RPMI7951 (cell line): ENCODE measurements around the gene FAM20B. TPM values are rescaled to one million over a fixed set of nuclear protein-coding genes. Genes with fewer than 3 reads are reported as not detected.
"Not testable (repeated sequence)": the region's sequence is repeated elsewhere in the genome, so short reads cannot be mapped to it uniquely, and the experiment has no call there.

Source experiments
- DNase-seq: peaks from one replicate; pipeline ENCODE4 v3.0.0-alpha.2; 2012; ENCODE audit warnings: low read depth
- total RNA-seq: library from RNA; depleted of rRNA; stranded (reverse); fragments of >200 nt; shearing (Covaris generic); gene quantifications from 2 replicates; pipeline ENCODE4 v1.2.3, GENCODE V29; 2014

Gene FAM20B
- total RNA-seq, 1 experiment from 2014 or later = 20.1 TPM

DNA sequence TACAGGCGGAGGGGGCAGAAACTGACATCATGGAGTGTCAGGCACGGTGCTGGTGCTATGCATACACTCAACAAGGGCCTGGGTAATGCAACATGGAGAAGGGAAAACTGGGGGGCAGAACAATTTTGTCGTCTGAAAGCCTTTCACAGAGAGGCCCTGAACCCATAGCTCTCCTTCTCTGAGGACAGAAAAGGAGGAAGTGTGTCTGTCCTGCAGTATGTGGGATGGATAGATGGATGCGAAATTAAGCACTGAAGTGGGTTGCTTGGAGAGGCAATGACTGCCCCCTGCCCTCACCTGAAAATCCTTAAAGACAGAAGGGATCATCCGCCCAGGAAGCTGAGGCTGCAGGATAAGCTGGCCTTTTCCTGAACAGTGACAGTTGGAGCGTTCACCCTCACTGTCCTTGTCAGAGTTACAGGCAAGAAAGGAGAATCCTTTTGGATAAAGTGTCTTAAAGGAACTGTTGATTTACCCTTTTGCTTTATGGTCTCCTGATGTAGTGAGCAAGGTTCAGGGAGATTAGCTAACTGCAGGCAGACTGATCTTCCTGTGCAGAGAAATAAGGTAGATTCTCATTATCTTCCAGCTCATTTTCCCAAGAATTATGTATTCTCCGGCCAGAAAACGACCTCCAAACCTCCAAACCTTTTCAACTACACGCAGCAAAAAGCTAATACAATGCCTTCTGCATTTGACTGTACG, 1.6 kb upstream of the FAM20B start:
- DNase-seq = no peak

DNA sequence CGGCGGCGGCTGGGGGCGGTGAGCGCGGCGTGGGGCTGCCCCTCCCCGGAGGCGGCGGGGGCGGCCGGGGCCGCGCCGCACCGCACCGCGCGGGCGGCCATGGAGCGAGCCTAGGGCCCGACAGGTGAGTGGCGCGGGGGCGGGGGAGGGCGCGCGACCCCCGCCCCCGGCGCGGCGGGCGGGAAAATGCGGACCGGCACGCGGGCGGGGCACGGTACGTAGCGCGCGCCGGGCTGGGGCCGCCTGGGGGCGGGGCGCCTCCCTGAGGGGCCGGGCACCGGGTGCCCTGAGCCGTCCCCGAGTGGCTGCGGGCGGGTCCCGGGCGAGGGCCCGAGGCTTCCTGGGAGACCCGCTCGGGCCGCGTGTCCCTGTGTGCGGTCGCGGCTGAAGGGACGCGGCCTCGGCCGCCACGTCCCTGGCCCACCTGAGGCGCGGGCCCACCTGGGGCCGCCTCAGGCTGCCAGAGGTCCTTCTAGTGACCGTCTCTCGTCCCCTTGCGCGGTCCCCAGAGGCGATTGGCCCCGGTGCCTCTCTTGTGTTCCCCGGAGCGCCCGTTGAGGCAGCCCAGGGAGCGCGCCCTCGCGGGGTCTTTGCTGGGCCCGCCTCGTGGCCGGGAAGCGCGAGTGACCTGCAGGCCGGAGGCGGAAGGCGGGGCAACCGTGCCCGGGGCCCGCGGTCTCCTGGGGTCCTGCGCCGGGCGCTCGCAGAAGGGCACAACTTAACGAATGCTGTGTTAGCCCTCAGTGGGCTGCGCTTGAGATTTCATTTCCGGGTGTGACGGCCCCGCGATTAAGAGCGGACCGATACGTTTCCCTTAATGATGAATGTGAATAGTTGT, 500 bp downstream of the FAM20B start:
- peak; percentile 59 for DNase-seq

DNA sequence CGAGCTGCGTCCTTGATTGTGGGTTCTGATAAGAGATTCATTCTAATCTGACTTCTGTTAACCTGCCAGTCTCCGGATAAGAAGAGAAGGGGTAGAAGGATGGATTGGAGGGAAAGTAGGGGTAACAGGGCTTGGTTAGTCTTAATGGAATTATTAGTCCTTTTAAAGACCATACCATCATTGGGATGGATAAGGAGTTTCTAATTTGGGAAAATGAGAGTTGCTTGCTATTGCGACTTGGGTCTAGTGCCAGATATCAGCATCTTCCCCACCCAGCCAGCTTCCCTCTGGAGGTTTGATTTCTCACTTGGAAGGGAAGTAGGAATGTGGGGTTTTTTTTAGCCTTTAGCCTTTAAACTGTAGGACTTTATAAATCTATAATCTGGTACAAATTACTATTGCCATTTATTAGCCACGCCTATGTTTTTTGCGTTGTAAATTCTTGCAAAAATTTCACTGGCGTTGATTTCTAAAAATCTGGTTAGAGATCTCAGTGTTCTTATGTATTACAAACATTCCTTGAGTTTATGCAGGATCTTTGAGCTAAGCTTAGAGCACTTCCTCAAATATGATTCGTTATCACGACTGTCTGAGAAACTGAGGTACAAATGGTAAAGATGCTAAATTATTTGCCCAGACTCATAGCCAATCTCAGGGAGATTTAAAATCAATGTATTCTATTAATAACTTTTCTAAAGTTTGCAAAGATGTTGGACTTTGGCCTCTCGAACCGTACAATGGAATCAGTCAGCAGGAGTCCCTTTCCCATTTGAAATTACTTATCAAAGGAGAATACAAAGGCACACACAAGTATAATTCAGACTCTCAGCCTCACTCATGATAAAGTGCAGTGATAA, 1.3 kb downstream of the FAM20B start:
- DNase-seq = no peak

DNA sequence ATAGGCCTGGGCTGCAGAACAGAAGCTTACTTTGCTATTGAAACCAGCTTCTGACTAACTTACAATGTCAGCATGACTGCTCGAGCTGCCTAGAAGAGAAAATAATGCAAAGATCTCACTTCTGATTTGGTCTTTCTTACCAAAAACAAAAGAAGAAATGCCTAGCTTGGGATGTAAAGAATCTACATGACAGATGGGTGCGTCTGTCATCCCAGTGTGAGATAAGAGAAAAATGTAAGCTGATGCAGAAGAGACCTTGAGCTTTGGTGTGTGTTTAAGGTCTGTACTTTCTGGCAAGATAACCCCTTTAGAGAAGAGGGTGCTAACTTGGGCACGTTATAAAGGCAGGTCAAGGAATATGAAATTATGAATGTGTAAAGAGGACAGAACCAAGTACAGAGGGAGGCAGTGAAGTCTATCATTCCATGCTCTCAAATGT, 3.6 kb downstream of the FAM20B start:
- DNase-seq = no peak

DNA sequence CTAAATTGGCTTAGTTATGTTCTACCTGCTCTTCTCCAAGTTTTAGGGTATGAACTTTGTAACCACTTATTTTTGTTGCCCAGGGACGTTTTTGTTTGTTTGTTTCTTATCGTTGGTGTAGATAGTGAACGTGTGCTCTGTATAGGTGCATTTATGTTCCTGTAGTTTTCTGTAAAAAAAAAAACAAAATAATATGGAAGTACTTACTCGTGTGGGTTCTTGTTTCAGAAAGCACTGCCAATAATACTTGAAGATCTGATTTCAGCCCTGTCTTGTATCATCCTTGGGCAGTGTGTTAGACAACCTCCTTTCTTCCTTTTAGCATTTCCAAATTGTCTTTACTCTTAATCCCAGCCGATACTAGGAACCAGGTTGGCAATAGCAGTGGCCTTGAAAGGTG, 4.4 kb downstream of the FAM20B start:
- DNase-seq = no peak

DNA sequence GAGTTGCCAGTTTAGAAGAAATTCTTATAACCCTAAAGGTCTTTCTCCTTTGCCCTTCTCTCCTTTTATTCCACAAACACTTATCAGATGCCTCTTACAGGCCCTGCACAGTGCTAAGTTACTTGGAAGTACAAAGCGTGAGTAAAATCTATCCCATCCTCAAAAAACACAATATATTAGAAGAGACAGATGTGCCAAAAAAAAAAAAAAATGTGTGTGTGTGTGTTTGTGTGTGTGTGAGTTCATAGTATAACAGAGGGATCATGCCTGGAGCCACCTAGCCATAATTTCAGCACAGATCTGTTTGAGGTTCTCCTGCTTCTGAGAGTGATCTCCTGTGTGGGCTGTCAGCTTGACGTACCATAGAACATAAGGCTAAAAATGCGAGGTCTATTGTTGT, 5.0 kb downstream of the FAM20B start:
- DNase-seq = no peak

DNA sequence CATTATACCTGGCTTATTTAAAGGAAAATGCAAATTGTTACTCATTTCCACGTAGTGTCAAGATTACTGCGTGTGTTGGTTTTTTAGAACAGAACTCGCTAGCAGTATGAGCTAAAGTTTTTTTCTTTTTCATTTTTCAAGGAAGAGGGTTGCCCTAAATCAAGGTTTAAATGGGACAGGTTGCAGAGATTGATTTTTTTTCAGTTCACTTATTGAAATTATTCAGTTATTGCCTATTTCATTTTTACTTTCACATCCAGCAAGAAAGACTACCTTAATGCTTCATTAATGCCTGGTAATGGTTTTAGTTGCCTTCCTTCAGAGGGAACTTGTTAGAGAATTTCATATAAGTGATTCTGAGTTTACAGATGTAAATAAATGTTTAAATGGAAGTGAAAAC, 5.6 kb downstream of the FAM20B start:
- no peak for DNase-seq

DNA sequence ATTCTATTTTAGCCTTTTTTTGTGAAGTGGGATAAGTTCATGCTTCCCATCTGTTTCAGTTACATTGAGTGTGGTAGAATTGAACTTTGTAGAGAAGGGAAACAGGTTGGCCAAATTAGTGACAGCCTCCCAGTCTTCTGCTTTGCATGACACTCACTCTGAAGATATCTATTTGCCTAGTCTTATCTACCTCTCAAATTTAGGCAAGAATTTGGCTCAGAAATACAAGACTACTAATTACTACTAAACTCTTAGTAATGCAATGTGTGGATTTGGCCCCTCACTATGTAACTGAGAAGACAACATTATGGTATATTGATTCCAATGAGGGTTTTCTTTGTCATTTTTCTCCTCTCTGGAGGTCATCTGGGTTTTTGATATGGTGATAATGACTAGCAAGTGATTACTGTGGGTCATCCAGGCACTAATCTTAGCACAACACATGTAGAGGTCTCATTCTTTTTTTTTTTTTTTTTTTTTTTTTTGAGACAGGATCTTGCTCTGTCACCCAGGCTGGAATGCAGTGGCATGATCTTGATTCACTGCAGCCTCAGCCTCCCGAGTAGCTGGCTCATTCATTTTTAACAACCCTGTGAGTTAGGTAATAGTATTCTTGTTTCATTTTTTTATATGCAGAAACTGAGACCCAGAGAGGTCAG, 6.3 kb downstream of the FAM20B start:
- no peak for DNase-seq

DNA sequence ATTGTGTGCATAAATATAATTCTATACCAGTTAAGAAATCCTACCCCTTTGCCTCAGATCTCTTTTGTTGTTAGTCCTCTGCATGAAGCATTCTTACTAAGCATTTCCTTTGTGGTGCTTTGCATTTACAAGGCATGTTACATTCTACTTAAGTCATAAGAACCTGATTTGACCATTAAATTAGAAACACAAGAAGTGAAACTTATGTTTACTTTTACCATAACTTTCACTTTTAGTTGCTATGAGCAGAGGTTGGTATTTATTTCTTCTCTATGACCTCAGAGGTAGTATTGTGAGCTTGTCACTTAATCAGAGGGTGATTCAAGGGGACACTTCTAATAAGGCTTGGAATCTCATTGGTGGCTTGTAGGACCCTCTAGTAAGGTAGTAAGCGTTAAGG, 9.0 kb downstream of the FAM20B start:
- DNase-seq = peak; percentile 16

DNA sequence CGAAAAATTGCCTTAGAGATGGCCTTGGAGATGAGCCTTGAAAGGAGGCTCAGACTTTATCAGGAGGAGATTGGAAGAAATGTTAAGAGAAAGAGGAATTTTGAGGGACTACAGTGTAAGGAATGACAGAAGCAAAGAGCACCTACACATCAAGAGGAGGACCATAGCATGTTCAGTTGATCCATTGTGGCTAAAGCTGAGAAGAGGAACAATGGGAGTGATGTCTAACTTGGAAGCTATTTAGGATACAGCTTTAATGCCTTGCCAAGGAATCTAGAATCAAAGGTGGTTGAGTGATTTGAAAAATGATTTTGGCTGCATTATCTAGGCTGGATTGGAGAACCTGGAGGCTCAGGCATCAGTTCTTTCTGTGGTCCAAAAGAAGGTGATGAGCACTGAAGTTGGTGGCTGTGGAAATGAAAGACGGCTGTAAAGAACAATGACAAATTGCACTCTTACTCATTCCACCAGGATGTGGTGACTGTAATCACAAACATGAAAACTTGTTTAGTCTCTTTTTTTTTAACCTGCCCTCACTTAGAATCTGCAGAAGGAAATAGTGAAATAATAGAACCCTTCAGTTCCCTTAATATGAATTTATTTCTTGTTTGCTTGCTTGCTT, 11.3 kb downstream of the FAM20B start:
- peak; percentile 39 for DNase-seq

DNA sequence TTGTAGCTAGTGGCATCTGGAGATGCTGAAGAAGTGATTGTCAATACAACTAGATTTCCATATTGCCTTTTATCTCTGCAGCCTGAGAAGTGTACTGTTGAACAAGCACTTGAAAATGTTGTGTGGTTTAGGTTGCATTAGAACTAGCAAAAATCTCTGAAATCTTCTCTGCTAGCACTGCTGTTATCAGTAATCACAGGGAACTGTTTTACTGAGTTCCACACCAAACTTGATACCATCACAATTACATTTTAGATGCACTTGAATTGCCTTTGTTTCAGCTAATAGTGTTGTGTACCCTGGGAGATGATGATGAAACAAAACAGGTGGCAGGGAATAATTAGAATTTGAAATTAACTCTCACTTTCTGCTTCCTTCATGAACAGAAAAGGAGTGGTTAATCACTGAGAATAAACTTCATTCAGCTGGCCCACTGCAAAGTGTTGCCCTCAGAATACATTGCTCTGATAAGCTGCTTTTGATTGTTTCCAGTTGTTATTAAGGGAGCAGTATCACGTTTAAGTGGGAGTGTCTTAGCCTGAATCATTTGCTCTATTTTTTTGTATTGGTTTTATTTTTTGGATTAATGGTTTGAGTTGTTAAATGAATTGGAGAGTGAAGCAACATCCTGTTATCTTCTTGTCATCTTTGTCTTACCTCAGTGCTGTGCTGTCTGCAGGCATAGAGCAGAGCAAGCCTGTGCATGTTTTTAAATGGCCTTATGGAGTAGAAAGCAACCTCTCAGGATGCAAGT, 13.0 kb downstream of the FAM20B start:
- no peak for DNase-seq

DNA sequence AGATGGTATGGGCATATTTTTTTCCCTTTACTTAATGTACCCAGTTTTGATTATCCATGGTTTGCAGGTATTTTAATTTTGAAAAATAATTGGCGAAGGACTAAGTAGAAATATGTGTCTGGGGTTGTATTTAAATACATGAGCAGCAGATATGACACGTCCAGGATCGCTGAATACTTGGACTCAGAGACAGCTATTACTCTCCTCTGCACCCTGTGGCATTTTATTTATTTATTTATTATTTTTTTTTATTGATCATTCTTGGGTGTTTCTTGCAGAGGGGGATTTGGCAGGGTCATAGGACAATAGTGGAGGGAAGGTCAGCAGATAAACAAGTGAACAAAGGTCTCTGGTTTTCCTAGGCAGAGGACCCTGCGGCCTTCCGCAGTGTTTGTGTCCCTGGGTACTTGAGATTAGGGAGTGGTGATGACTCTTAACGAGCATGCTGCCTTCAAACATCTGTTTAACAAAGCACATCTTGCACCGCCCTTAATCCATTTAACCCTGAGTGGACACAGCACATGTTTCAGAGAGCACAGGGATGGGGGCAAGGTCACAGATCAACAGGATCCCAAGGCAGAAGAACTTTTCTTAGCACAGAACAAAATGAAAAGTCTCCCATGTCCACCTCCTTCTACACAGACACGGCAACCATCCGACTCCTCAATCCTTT, 13.9 kb downstream of the FAM20B start:
- DNase-seq = not testable (repeated sequence)

DNA sequence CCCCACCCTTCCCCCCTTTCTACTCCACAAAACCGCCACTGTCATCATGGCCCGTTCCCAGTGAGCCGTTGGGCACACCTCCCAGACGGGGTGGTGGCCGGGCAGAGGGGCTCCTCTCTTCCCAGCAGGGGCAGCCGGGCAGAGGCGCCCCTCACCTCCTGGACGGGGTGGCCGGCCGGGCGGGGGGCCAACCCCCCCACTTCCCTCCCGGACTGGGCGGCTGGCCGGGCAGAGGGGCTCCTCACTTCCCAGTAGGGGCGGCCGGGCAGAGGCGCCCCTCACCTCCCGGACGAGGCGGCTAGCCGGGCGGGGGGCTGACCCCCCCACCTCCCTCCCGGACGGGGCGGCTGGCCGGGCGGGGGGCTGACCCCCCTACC, 14.5 kb downstream of the FAM20B start:
- not testable (repeated sequence) for DNase-seq

DNA sequence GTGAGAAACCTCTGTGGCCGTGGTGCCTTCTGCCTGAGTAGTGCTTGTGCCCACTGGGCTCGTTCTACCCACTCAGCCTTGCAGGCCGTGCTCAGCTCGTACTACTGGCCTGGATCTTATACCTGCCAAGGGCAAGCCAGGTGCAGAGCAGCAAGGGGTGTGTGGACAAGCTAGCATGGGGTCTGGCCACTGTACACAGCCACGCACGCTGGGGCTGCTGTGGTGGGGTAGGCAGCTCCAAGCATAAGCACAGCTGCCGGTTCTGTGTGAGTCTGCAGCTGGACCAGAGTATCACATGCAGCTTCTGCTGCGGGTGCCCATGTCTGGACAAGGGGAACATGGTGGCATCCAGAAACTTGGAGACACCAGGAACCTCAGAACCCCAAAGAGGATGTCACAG, 16.4 kb downstream of the FAM20B start:
- no peak for DNase-seq

DNA sequence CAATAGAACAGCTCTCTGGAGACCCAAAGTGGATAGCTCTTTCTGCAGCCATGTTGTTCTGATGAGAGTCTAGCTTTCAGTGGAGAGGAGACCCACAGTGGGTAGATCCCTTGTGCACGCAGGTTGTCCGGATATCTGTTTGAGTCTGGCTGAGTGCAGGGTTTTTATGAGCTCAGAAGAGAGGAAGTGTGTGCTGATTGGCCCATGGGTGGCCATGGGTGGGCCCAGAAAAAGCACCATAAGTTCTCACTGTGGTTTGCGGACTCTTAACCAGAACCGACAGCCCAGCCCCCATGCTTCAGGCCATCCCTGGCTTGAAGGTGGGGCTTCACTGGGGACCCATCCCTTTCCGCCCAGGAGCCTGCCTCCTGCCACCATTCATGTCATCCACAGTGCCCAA, 17.0 kb downstream of the FAM20B start:
- DNase-seq = no peak

DNA sequence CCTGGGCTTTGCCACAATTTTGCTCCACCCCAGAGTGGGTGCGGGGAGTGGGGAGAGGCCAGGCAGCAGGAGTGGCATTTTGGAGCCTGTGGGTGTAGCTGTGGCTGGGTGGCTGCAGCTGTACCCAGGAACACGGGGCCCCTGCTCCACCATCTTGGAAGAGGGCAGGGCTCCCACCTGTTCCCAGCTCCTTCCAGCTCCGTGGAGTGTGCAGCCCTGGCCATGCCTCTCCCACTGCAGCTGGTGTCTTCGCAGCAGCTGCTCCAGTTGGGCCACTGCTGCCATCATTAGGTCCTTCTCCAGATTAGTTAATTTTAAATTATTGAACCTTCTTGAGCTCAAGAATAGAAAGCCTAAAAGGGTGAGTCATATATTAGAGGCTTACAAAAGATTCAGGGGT, 17.6 kb downstream of the FAM20B start:
- DNase-seq = no peak

DNA sequence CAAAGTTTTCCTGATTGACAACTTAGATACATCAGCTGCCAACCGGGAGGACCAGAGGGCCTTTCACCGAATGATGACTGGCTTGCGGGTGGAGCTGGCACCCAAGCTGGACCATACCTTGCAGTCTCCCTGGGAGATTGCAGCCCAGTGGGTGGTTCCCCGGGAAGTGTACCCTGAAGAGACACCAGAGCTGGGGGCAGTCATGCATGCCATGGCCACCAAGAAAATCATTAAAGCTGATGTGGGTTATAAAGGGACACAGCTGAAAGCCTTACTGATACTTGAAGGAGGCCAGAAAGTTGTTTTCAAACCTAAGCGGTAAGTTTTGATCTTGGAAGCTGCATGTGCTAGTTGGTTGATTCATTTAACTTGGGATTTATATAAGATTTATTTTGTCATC, 18.2 kb downstream of the FAM20B start:
- DNase-seq = no peak

DNA sequence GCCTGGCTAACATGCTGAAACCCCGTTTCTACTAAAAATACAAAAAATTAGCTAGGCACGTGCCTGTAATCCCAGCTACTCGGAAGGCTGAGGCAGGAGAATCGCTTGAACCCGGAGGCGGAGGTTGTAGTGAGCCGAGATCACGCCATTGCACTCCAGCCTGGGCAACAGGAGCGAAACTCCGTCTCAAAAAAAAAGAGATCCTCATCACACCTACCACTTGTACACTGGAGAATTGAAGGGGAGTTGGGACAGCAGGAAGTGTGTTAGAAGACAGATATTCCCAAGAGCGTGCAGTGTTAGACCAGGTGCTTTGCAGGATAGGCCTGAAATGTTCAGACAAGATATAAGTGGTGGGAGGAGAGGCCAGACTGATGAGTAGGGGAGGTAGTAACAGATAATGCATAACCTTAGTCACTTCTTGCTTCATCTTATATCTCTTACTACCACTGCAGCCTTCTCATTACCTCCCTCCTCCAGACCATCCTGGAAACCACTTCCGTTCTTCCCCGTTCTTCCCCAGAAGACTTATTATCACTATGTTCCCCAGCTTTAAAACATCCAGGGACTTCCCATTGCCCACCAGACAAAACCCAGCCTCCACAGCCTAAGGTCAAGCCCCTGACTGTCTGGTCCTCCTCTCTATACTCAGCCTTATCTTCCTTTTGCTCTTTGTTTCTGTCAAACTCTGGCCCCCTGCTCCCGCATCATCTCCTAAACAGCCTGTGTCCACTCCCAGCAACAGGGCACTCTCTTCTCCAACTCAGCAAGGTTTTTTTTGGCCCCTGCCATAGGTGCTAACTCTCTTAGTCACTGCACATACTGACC, 21.3 kb downstream of the FAM20B start:
- no peak for DNase-seq

DNA sequence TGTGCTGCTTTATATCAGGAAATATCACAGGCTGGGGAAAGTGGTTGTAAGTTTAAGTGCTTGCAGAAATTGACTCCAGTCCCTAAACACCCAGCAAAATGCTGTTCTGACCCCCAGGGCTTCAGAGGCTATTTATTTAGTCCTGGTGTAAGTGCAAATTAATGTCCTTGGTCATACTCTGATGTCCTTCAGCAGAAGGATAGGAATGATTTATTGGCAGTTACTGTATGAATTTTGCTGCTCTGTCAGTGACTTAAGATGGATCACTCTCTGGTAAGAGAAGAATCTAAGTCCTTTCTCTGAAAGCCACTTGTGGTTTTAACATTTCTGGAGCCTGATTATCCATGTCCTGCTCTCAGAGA, 21.9 kb downstream of the FAM20B start:
- no peak for DNase-seq
